Measurements from ENCODE around the gene NOVA2.

- TF ChIP-seq CTCF (conservative IDR thresholded peaks at IDR 0.05; ENCODE audit: low read depth, low read length) (no peak), EZH2 (IDR thresholded peaks at IDR 0.05; ENCODE audit: borderline replicate concordance, low read depth, low read length, poor library complexity, severe bottlenecking) (no peak)
Measured at GRCh38 chr19:45917421-45918091, 56.1 kb downstream of the NOVA2 start.

Measured in A673 (cell line).